ENCODE measurements around the gene DNM1. TPM values are rescaled to one million over a fixed set of nuclear protein-coding genes. Genes with fewer than 3 reads are reported as not detected.
A peak's percentile ranks its signal among the peaks of the same experiment; 100 is the strongest.

Gene DNM1
- total and polyA plus RNA-seq, 12 donors, result 2.1 to 13.7 (median 3.9) TPM

DNA sequence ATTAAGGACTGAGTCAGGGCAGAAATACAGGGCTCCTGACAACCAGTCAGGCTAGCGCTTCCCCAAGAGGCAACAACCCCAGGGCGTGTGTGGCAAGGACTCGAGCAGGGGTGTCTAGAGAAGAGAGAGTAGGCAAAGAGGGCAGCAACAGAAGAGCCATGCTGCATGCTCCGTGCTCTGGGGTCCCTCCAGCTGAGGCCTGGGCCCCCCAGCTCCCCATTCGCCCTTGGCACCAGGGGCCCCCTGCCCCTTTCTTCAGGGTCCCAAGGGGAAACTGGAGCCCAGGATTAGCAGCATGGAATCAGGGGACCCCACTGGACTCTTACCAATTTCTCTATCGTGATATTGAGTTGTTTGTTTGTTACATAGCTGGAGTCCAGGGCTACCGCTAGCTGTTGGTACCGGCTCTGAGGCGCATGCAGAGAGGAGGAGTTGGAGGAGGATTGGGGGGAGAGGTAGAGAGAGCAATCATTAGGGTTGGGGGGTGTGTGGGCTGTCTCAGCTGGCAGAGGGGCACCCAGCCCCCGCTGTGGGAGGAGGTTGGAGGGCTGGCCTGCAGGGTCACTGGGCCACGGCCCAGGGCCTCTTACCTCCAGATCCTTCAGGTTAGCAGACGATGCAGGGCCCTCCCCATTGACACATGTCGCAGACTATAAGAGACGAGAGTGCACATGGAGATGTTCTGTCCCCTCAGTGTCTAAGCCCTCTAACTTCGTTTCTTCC is 63.9 kb downstream of the DNM1 start:
- ATAC-seq (no peak), DNase-seq (no peak)
- H3K36me3 ChIP-seq, result peaks cover 0 to 100% (median 49%) of the 10 kb centered on the region in 9 donors
- no peaks in the 10 kb centered on the region for H3K9me3 ChIP-seq
- WGBS, 2 donors, result 93 to 94% methylated on average over 14 to 15 of the region's 15 CpGs
- no peak overlapping the region for H3K27ac ChIP-seq
- H3K4me3 ChIP-seq, result no peak overlapping the region
- intact Hi-C loops (cut with DNase I), result no loop called here
- peaks cover 0 to under 1% (median 0%) of the 10 kb centered on the region in 9 donors for H3K4me1 ChIP-seq
- TF ChIP-seq, protein P1, sequence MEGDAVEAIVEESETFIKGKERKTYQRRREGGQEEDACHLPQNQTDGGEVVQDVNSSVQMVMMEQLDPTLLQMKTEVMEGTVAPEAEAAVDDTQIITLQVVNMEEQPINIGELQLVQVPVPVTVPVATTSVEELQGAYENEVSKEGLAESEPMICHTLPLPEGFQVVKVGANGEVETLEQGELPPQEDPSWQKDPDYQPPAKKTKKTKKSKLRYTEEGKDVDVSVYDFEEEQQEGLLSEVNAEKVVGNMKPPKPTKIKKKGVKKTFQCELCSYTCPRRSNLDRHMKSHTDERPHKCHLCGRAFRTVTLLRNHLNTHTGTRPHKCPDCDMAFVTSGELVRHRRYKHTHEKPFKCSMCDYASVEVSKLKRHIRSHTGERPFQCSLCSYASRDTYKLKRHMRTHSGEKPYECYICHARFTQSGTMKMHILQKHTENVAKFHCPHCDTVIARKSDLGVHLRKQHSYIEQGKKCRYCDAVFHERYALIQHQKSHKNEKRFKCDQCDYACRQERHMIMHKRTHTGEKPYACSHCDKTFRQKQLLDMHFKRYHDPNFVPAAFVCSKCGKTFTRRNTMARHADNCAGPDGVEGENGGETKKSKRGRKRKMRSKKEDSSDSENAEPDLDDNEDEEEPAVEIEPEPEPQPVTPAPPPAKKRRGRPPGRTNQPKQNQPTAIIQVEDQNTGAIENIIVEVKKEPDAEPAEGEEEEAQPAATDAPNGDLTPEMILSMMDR (IDR thresholded peaks at IDR 0.05), result no peak
- H3K27me3 ChIP-seq, result no peaks in the 10 kb centered on the region

DNA sequence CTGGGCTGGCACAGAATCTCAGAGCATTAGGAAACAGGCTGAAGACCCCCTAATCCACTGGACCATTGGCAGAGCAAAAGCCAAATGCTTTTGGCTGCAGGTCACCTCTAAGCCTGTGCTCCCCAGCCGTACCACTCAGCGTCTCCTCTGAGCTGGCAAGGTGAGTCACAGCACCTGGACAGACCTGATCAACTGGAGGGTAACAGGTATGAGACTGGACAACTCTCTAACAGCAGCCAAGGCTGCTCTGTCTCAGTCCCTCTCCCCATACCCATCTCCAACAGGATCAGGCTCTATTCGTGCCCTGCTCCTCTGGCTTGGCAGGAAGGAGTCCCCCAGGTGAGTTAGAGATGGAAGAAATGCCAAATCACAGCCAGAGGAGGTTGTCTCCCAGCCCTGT is 67.9 kb downstream of the DNM1 start:
- H3K27me3 ChIP-seq, result no peaks in the 10 kb centered on the region
- intact Hi-C loops (cut with DNase I), result loop anchor here in 1 of 10 donors (5.0 kb wide), 1 partner anchor 49 kb away; no protein-coding TSS in a partner anchor
- ATAC-seq, result no peak
- no peaks in the 10 kb centered on the region for H3K9me3 ChIP-seq
- 94% methylated on average over 3 of the region's 3 CpGs for WGBS, 2 donors
- H3K36me3 ChIP-seq, result peaks cover 0 to 77% (median 34%) of the 10 kb centered on the region in 9 donors
- H3K4me1 ChIP-seq, result peaks cover 0 to 20% (median 14%) of the 10 kb centered on the region in 9 donors
- DNase-seq, result no peak
- H3K27ac ChIP-seq, result no peak overlapping the region
- TF ChIP-seq, protein P1 (IDR thresholded peaks at IDR 0.05), result no peak
- H3K4me3 ChIP-seq, result no peak overlapping the region

DNA sequence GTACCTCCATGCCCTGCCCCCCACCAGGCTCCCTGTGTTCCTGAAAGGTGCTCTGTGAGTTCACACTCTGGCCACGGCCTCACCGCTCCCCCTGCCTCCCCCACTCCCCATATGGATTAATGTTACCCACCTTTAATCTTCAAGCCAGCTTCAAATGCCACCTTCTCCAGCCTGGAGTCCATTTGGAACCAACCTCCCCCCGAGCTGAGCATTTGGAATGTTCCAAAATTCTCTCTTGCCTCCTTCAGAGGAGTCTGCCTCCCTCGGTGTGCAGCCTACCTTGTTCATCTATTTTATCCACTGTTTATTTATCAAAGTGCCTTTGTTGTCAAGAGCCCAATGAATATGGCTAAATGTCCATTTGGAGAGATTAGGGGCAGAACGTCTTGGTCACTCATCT is 68.3 kb downstream of the DNM1 start:
- Histone ChIP-seq H3K27ac (no peak overlapping the region), H3K4me3 (no peak overlapping the region), H3K27me3 (no peaks in the 10 kb centered on the region), H3K36me3 (peaks cover 0 to 73% (median 30%) of the 10 kb centered on the region in 9 donors), H3K9me3 (no peaks in the 10 kb centered on the region), H3K4me1 (peaks cover 0 to 20% (median 14%) of the 10 kb centered on the region in 9 donors)
- ATAC-seq (no peak), DNase-seq (no peak)
- 78 to 80% methylated on average over 5 of the region's 5 CpGs for WGBS, 2 donors
- TF ChIP-seq, protein P1 (IDR thresholded peaks at IDR 0.05), result no peak
- intact Hi-C loops (cut with DNase I), result loop anchor here in 1 of 10 donors (5.0 kb wide), 1 partner anchor 49 kb away; no protein-coding TSS in a partner anchor

DNA sequence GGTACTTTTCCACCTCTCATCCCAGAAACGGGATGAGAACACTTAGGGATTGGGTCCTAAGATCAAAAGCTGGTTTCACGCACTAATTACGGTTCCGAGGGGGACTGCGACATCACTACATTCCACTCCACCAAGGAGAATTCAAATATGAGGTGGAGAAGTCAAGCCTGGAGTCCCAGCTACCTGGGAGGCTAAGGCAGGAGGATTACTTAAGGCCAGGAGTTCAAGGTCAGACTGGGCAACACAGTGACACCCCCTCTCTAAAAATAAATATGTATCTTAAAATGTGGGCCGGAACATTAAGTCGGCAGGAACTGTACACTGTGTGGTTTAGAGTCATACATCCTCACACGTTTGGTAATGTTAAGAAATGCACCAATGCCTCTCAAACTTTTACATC is 71.1 kb downstream of the DNM1 start:
- H3K4me3 ChIP-seq, result peak overlapping the region in 7 of 10 donors; percentile 79 to 96 (median 91)
- WGBS, 2 donors, result 71 to 73% methylated on average over 8 of the region's 8 CpGs
- ATAC-seq (no peak), DNase-seq (no peak)
- H3K4me1 ChIP-seq, result peaks cover 3 to 45% (median 29%) of the 10 kb centered on the region in 9 donors
- peaks cover 0 to 45% (median 16%) of the 10 kb centered on the region in 9 donors for H3K36me3 ChIP-seq
- no peaks in the 10 kb centered on the region for H3K9me3 ChIP-seq
- H3K27ac ChIP-seq, result peak overlapping the region in 6 of 10 donors; percentile 89 to 94 (median 94)
- TF ChIP-seq, protein P1 (IDR thresholded peaks at IDR 0.05), result no peak
- intact Hi-C loops (cut with DNase I), result loop anchor here in 1 of 10 donors (5.0 kb wide), 1 partner anchor 52 kb away; no protein-coding TSS in a partner anchor
- no peaks in the 10 kb centered on the region for H3K27me3 ChIP-seq

Measured in heart right ventricle (tissue), 16 donors.